Mesenchymal stem cell (in vitro differentiated cells and primary cell): Measurements from ENCODE around the gene CAVIN1.

ENCODE experiments used
- DNase-seq: peaks from one replicate; pipeline ENCODE4 v3.0.0-alpha.2; 2013
- H2AFZ ChIP-seq: one replicate; pipeline ENCODE4 v1.6.1; 2013; ENCODE audit warnings: low read depth, mild to moderate bottlenecking, control low read depth, inconsistent platforms, low read length, moderate library complexity
- H2AK5ac ChIP-seq: 2 replicates; pipeline ENCODE4 v1.6.1; 2013; ENCODE audit warnings: low read length, moderate library complexity, mild to moderate bottlenecking, inconsistent platforms; ENCODE audit not compliant: severe bottlenecking
- H2BK120ac ChIP-seq: one replicate; pipeline ENCODE4 v1.6.1; 2013; ENCODE audit warnings: low read depth, mild to moderate bottlenecking, inconsistent platforms, low read length, moderate library complexity
- H2BK12ac ChIP-seq, 2 experiments: one replicate each; pipeline ENCODE4 v1.6.1; 2013; ENCODE audit warnings: inconsistent platforms in 2 of 2, low read length in 2 of 2, mild to moderate bottlenecking in 2 of 2, moderate library complexity in 2 of 2, control low read depth in 1 of 2
- H2BK15ac ChIP-seq: one replicate; pipeline ENCODE4 v1.6.1; 2013; ENCODE audit warnings: mild to moderate bottlenecking, low read depth, inconsistent platforms; ENCODE audit not compliant: poor library complexity, severe bottlenecking
- H2BK5ac ChIP-seq: 2 replicates; pipeline ENCODE4 v1.6.1; 2013; ENCODE audit warnings: low read depth, mild to moderate bottlenecking, low read length, control low read depth, inconsistent platforms; ENCODE audit not compliant: poor library complexity, severe bottlenecking
- H3K14ac ChIP-seq, 2 experiments: one replicate each; pipeline ENCODE4 v1.6.1; 2013; ENCODE audit warnings: inconsistent platforms in 2 of 2, low read length in 2 of 2, control low read depth in 1 of 2, mild to moderate bottlenecking in 1 of 2, moderate library complexity in 1 of 2
- H3K18ac ChIP-seq, 2 experiments: one replicate each; pipeline ENCODE4 v1.6.1; 2013; ENCODE audit warnings: inconsistent platforms in 2 of 2, low read length in 2 of 2, control low read depth in 1 of 2, low read depth in 1 of 2, mild to moderate bottlenecking in 1 of 2
- H3K23ac ChIP-seq, 2 experiments: one replicate each; pipeline ENCODE4 v1.6.1; 2013; ENCODE audit warnings: inconsistent platforms in 2 of 2, low read length in 2 of 2, mild to moderate bottlenecking in 2 of 2, moderate library complexity in 2 of 2, control low read depth in 1 of 2
- H3K27ac ChIP-seq: 2 replicates; pipeline ENCODE4 v1.5.1; 2013; ENCODE audit warnings: mild to moderate bottlenecking, moderate library complexity, low read length, control low read depth, inconsistent platforms; ENCODE audit not compliant: poor library complexity, severe bottlenecking
- H3K27me3 ChIP-seq, 2 experiments: 2 replicates each; pipeline versions ENCODE4 v1.6.1 to v1.7.0; 2013; ENCODE audit warnings: low read length in 2 of 2, mild to moderate bottlenecking in 2 of 2, moderate library complexity in 2 of 2, control low read depth in 1 of 2, inconsistent platforms in 1 of 2; ENCODE audit not compliant: control insufficient read depth in 1 of 2, insufficient read depth in 1 of 2
- H3K36me3 ChIP-seq, 2 experiments: 2 replicates each; pipeline versions ENCODE4 v1.6.1 to v1.7.0; 2013; ENCODE audit warnings: low read length in 2 of 2, control low read depth in 1 of 2, inconsistent platforms in 1 of 2, low read depth in 1 of 2, mild to moderate bottlenecking in 1 of 2; ENCODE audit not compliant: insufficient read depth in 2 of 2, control insufficient read depth in 1 of 2
- H3K4ac ChIP-seq, 2 experiments: one replicate each; pipeline ENCODE4 v1.6.1; 2013; ENCODE audit warnings: inconsistent platforms in 2 of 2, low read length in 2 of 2, mild to moderate bottlenecking in 2 of 2, moderate library complexity in 2 of 2, control low read depth in 1 of 2, low read depth in 1 of 2
- H3K4me1 ChIP-seq: 2 replicates; pipeline ENCODE4 v1.6.1; 2013; ENCODE audit warnings: low read depth, low read length, control low read depth; ENCODE audit not compliant: control insufficient read depth, insufficient read depth
- H3K4me2 ChIP-seq: 2 replicates; pipeline ENCODE4 v1.6.1; 2013; ENCODE audit warnings: low read length, mild to moderate bottlenecking, inconsistent platforms; ENCODE audit not compliant: poor library complexity, severe bottlenecking
- H3K4me3 ChIP-seq, 2 experiments: 2 replicates each; pipeline versions ENCODE4 v1.5.1 to v1.7.0; 2013; ENCODE audit warnings: low read length in 2 of 2, mild to moderate bottlenecking in 2 of 2, control low read depth in 1 of 2, low read depth in 1 of 2; ENCODE audit not compliant: insufficient read depth in 1 of 2
- H3K79me1 ChIP-seq: replicated peaks from 2 replicates; pipeline ENCODE4 v1.6.1; 2013; ENCODE audit warnings: mild to moderate bottlenecking, control low read depth, low read length, inconsistent platforms; ENCODE audit not compliant: poor library complexity, severe bottlenecking
- H3K9ac ChIP-seq: 2 replicates; pipeline ENCODE4 v1.7.0; 2013; ENCODE audit warnings: mild to moderate bottlenecking, low read length, moderate library complexity
- H3K9me3 ChIP-seq: 2 replicates; pipeline ENCODE4 v1.7.0; 2013; ENCODE audit warnings: mild to moderate bottlenecking, low read length; ENCODE audit not compliant: control insufficient read depth
- H4K8ac ChIP-seq: one replicate; pipeline ENCODE4 v1.6.1; 2013; ENCODE audit warnings: inconsistent platforms, mild to moderate bottlenecking, low read length, moderate library complexity
- H4K91ac ChIP-seq: one replicate; pipeline ENCODE4 v1.6.1; 2013; ENCODE audit warnings: mild to moderate bottlenecking, low read length, inconsistent platforms
- WGBS: methylation state at CpG from one replicate; pipeline ENCODE4 v1.1.7; 2013; ENCODE audit warnings: mixed read lengths; 5-methylcytosine and 5-hydroxymethylcytosine counted together

The CAVIN1 gene

DNA sequence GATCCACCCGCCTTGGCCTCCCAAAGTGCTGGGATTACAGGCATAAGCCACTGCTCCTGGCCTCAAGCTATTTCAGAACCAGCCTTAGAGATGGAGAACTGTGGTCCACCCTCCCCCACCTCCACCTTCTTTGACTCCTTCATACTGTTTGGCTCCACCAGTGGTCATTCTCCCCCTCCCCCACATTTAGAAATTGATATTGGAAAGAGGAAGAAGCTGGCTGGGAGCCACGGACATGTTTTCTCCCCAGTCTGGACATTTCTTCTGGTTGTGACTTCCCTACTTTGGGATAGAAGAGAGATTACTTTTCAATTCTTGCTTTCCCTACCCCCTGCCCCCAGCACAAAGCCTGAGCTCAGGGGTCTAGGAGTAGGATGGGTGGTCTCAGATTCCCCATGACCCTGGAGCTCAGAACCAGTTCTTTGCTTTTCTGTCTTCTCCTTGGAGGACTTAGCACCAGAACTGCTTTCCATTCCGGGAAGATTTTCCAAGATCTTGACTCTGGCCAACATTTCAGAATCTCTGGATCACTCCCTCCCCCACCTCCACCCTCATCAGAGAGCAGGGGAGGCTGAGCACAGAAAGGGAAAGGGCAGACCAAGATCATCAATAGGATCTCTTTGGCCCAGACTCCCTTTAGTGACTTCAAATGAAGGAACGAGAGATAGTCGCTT, 16.3 kb downstream of the CAVIN1 start:
- no peaks in the 10 kb centered on the region for H3K9me3 ChIP-seq
- H2BK5ac ChIP-seq, result no peak overlapping the region
- H3K27me3 ChIP-seq, result no peaks in the 10 kb centered on the region
- H3K18ac ChIP-seq, result no peak overlapping the region
- H3K4ac ChIP-seq, result no peak overlapping the region
- 94% methylated on average over 4 of the region's 5 CpGs for WGBS
- peak overlapping the region; percentile 59 for H3K9ac ChIP-seq
- H4K8ac ChIP-seq, result no peak overlapping the region
- peaks cover 38 to 40% of the 10 kb centered on the region in 2 experiments for H3K36me3 ChIP-seq
- H3K14ac ChIP-seq, result no peak overlapping the region
- H4K91ac ChIP-seq, result no peak overlapping the region
- no peak overlapping the region for H2AFZ ChIP-seq
- peak overlapping the region in 1 of 2 experiments; percentile 58 for H3K4me3 ChIP-seq
- no peak overlapping the region for H3K4me2 ChIP-seq
- no peak overlapping the region for H2AK5ac ChIP-seq
- no peak overlapping the region for H2BK120ac ChIP-seq
- peaks cover 25% of the 10 kb centered on the region for H3K79me1 ChIP-seq
- DNase-seq, result no peak
- H3K27ac ChIP-seq, result peak overlapping the region; percentile 4
- H3K23ac ChIP-seq, result no peak overlapping the region
- H2BK15ac ChIP-seq, result no peak overlapping the region
- H2BK12ac ChIP-seq, result no peak overlapping the region
- H3K4me1 ChIP-seq, result peaks cover 22% of the 10 kb centered on the region

DNA sequence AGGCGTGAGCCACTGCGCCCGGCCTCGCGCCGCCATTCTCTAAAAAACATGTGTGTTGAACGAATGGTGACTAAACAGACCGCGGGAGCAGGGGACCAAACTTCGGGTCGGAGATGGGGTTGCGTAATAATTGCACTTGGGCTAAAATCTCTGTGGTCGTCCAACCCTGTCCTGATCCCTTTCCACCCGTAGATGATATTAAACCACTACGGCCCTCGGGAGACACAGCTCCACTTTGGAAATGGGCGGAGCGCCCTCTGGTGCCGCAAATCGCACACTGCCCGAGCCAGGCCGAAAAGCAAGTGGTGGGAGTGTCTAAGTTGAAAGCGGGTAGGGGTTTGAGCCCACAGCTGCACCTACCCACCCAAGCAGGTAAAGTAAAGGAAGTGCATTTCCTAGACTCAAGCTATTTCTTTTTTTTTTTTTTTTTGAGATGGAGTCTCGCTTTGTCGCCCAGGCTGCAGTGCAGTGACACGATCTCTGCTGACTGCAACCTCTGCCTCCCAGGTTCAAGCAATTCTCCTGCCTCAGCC, 17.0 kb downstream of the CAVIN1 start:
- Histone ChIP-seq H3K4ac (no peak overlapping the region), H3K4me3 (no peak overlapping the region), H2BK15ac (no peak overlapping the region), H2BK12ac (no peak overlapping the region), H3K27me3 (no peaks in the 10 kb centered on the region), H3K79me1 (peaks cover 24% of the 10 kb centered on the region), H3K36me3 (peaks cover 37% of the 10 kb centered on the region in 2 experiments), H2AK5ac (no peak overlapping the region), H4K8ac (no peak overlapping the region), H3K18ac (no peak overlapping the region), H4K91ac (no peak overlapping the region), H3K9ac (peak overlapping the region; percentile 59), H2AFZ (no peak overlapping the region), H3K9me3 (no peaks in the 10 kb centered on the region), H2BK120ac (no peak overlapping the region), H2BK5ac (no peak overlapping the region), H3K4me1 (peaks cover 20% of the 10 kb centered on the region), H3K14ac (no peak overlapping the region), H3K4me2 (no peak overlapping the region), H3K27ac (no peak overlapping the region), H3K23ac (no peak overlapping the region)
- DNase-seq, result peak; percentile 70
- 58% methylated on average over 25 of the region's 26 CpGs for WGBS

DNA sequence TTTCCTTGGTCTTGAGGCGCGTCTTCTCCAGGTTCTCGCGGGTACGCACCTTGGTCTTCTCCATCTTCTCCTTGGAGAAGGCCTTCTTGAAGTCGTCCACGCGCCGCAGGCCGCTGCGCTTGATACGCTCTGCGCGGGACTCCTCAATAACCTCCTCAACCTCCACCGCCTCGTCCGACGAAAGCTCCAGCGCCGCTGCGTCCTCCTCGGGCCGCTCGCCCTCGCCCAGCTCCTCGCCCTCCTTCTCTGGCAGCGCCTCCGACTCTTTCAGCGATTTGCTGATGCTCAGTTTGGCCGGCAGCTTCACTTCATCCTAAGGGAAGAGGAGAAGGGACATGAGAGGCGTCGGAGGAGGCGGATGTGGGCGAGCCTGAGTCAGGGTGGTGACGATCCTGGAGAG, 18.0 kb downstream of the CAVIN1 start:
- H3K4me3 ChIP-seq, result no peak overlapping the region
- 98% methylated on average over 35 of the region's 35 CpGs for WGBS
- H3K4me2 ChIP-seq, result no peak overlapping the region
- no peak overlapping the region for H3K23ac ChIP-seq
- peak overlapping the region; percentile 36 for H2BK15ac ChIP-seq
- H2BK5ac ChIP-seq, result no peak overlapping the region
- peaks cover 20% of the 10 kb centered on the region for H3K4me1 ChIP-seq
- no peak overlapping the region for H4K8ac ChIP-seq
- H3K18ac ChIP-seq, result no peak overlapping the region
- no peak for DNase-seq
- no peak overlapping the region for H2AFZ ChIP-seq
- no peaks in the 10 kb centered on the region for H3K27me3 ChIP-seq
- H2BK12ac ChIP-seq, result no peak overlapping the region
- no peak overlapping the region for H2BK120ac ChIP-seq
- H3K27ac ChIP-seq, result no peak overlapping the region
- H3K14ac ChIP-seq, result no peak overlapping the region
- H3K36me3 ChIP-seq, result peaks cover 37% of the 10 kb centered on the region in 2 experiments
- no peak overlapping the region for H3K4ac ChIP-seq
- no peak overlapping the region for H2AK5ac ChIP-seq
- H4K91ac ChIP-seq, result no peak overlapping the region
- H3K79me1 ChIP-seq, result peaks cover 24% of the 10 kb centered on the region
- no peak overlapping the region for H3K9ac ChIP-seq
- no peaks in the 10 kb centered on the region for H3K9me3 ChIP-seq

DNA sequence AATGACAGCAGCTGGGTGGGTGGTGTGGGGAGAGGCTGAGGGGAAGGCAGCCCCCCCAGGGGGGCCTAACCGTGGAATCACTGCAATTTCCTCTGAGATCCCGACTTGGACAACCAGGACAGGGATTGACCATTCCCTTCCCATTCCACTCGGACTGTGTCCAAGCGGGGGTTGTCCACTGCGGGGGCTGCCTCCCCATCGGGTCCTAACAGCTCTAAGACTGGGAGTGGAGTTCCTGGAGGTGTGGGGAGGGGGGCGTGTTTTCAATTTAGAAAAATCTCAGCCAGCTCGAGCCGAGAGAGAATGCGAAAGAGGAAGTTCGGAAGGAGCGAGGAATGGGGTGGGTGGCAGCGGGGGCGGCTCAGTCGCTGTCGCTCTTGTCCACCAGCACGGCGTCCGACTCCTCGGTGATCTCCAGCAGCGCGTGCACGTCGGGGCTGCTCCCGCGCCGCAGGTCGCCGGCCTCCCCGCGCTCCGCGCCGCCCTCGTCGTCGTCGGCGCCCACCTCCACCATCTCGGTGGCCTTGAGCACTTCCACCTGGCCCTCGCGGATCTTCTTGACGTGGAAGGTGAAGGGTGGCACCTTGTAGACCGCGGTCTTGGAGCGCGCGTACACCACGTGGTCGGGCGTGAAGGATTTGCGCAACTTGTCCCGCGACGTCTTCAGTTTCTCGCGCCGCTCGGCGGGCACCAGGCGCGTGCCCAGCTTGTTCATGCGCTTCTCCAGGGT, 18.6 kb downstream of the CAVIN1 start:
- no peak overlapping the region for H3K4ac ChIP-seq
- no peak overlapping the region for H2BK5ac ChIP-seq
- H3K27ac ChIP-seq, result no peak overlapping the region
- H3K4me2 ChIP-seq, result no peak overlapping the region
- no peak overlapping the region for H4K91ac ChIP-seq
- peaks cover 17% of the 10 kb centered on the region for H3K4me1 ChIP-seq
- no peak overlapping the region for H3K14ac ChIP-seq
- no peak overlapping the region for H2BK15ac ChIP-seq
- no peaks in the 10 kb centered on the region for H3K27me3 ChIP-seq
- H3K79me1 ChIP-seq, result peaks cover 24% of the 10 kb centered on the region
- no peak overlapping the region for H2BK12ac ChIP-seq
- no peak overlapping the region for H3K4me3 ChIP-seq
- peaks cover 37% of the 10 kb centered on the region in 2 experiments for H3K36me3 ChIP-seq
- H3K9me3 ChIP-seq, result no peaks in the 10 kb centered on the region
- DNase-seq, result no peak
- no peak overlapping the region for H2BK120ac ChIP-seq
- peak overlapping the region; percentile 30 for H3K9ac ChIP-seq
- H4K8ac ChIP-seq, result no peak overlapping the region
- H3K18ac ChIP-seq, result no peak overlapping the region
- H2AK5ac ChIP-seq, result no peak overlapping the region
- WGBS, result 97% methylated on average over 61 of the region's 63 CpGs
- no peak overlapping the region for H2AFZ ChIP-seq
- H3K23ac ChIP-seq, result no peak overlapping the region
